GM21367 (cell line): ENCODE data around the gene CRHR1.

ENCODE experiments used
- ATAC-seq: cut with Tn5 transposase; IDR thresholded peaks from one replicate; pipeline ENCODE4 v1.9.1; 2021; ENCODE audit not compliant: unreplicated experiment

Gene CRHR1

GRCh38 chr17:45819632-45820031, 35.5 kb downstream of the CRHR1 start:
- ATAC-seq: no peak

DNA sequence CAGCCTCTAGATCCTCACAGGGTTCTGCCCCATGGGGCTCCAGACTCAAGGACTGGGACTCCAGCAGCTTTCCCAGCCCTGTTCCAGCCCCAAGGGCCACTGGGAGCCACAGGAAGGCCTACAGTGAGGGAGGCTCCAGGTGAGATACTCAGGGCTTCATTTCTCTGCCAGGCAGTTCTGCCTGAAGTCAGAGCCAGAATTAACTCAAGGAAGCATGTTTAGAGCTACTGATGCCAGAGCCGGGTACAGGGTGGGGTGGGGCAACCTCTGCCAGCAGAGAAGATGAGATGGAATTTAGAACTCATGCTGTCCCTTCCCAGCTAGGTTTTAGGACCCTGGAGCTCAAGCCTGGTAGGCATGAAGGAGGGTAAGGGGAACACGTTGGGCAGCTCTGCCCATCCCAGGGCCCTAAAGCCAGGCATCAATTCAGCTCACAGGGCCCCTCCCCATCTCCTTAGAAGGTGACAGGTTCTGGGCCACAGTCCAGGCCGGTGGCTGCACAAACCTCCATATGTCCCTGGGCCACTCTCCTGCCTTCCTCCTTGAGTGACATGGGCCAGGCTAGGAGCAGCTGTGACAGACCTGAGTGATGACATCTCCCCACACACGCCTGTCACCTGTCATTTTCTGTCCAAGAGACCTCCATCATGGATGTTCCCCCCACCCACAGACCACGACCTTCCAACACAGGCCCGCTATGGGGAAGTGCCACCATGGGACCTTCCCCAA, 36.1 kb downstream of the CRHR1 start:
- no peak for ATAC-seq

- no peak for ATAC-seq
Measured at GRCh38 chr17:45821147-45821546, 37.0 kb downstream of the CRHR1 start.

DNA sequence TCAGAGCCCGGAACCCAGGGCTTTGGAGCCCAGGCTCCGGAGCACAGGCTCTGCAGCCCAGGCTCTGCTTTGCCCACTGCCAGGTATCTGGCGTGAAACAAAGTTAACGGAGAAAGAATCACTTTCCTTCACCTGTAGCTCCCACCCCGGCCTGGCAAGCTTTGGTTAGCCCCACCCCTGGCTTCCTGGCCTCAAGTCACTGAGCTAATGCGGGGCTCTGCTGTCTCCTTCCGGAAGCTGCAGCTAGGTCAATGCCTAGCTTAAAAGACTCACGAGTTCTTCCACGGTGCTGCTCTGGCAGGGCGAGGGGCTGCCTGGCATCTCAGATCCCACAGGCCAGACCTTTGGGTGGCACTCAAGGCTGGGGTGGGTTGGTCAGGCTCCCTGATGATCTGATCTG, 39.5 kb downstream of the CRHR1 start:
- ATAC-seq: no peak

GRCh38 chr17:45824475-45824874, 40.4 kb downstream of the CRHR1 start:
- ATAC-seq: no peak

DNA sequence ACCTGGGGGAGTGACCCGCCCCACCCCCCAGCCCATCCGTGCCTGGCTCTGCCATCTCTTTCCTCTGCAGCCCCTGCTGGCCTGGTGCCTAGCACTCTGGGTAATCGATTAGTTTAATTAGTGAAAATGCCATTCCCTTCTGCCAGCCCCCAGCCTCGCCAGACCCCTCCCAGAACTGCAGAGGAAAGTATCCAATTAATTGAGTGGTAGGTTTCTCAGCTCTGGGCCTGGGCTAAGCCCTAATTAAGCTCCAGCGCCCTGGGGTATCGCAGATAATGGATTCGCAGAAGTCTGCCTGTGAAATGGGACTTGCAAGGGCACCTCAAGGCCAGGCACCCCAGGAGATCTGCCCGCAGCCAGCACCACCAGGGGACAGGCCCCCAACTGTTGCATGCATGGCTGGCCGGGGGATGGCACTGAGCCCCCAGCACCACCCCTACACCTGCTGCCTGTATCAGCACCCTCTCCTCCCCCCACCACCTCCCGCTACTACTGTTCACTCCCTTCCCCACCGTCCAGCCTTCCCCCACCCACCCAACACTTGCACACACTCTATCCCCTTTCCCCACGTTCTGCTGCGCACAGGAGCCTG, 40.9 kb downstream of the CRHR1 start:
- no peak for ATAC-seq

GRCh38 chr17:45825792-45826191, 41.7 kb downstream of the CRHR1 start:
- no peak for ATAC-seq

DNA sequence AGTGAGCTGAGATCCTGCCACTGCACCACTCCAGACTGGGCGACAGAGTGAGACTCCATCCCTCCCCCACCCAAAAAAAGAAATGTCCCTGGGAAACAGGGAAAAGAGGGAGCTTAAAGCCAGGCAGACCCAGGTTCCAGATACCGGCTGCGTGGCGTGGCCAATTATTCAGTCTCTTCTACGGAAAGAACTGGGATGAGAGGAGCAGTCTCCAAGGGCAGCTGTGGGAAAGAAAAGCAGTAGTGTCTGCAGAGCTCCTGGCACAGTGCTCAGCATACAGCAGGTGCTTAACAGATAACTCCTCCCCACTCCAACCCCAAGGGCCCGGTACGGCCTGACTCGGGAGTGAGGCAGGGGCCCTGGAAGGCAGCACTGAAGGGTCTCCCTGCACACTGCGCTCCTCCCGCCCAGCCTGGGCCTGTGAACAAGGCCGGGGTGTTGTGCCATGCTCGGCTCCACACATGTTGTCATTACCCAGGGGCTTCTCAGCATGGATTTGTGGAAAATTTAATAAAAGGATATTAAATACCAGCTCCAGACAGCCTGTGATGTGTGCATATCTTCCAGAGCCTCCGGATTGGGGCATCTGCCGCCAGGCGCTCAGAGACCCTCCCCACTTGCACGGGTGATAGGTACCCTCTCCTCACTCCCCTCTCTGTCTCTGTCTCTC, 42.9 kb downstream of the CRHR1 start:
- ATAC-seq: no peak

DNA sequence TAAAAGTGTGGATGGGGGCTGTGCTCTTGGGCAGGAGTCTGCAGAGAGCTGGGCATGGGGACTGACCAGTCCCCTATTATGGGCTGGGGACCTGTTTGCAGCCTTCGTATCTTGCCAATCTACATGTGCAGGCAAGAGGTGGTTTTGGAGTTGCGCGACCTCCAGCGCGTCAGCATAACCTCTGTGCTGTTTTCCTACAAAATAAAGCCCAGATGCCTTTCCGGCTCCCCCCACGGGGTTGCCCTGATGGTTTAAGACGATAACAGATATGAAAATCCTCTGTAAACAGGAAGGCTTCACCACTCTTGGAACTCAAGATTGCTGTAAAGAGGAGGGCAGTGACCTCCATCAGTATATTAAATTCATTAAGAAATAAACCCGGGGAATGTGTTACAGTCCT, 44.1 kb downstream of the CRHR1 start:
- no peak for ATAC-seq

GRCh38 chr17:45828582-45829133, 44.5 kb downstream of the CRHR1 start:
- ATAC-seq: no peak

GRCh38 chr17:45833920-45834319, 49.8 kb downstream of the CRHR1 start:
- ATAC-seq: no peak

GRCh38 chr17:45834471-45835396, 50.6 kb downstream of the CRHR1 start:
- no peak for ATAC-seq

DNA sequence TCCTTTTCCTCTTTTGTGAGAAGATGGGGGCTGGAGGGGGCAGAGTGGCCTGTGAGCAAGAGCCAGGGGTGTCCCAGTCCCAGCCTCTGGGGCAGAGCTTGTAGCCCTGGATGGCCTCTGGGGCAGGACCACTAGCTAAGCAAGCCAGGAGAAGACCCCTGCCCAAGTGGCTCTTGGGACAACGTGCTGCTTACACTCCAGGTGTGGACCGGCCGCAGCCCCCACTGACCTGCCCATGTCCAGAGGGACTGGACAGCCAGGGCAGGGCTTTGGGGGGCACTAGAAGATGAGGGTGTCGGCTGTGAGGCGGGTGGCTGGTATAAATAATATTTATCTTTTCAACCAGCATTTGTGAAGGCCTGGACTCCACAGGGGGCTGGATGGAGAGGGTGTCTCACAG, 51.4 kb downstream of the CRHR1 start:
- no peak for ATAC-seq

DNA sequence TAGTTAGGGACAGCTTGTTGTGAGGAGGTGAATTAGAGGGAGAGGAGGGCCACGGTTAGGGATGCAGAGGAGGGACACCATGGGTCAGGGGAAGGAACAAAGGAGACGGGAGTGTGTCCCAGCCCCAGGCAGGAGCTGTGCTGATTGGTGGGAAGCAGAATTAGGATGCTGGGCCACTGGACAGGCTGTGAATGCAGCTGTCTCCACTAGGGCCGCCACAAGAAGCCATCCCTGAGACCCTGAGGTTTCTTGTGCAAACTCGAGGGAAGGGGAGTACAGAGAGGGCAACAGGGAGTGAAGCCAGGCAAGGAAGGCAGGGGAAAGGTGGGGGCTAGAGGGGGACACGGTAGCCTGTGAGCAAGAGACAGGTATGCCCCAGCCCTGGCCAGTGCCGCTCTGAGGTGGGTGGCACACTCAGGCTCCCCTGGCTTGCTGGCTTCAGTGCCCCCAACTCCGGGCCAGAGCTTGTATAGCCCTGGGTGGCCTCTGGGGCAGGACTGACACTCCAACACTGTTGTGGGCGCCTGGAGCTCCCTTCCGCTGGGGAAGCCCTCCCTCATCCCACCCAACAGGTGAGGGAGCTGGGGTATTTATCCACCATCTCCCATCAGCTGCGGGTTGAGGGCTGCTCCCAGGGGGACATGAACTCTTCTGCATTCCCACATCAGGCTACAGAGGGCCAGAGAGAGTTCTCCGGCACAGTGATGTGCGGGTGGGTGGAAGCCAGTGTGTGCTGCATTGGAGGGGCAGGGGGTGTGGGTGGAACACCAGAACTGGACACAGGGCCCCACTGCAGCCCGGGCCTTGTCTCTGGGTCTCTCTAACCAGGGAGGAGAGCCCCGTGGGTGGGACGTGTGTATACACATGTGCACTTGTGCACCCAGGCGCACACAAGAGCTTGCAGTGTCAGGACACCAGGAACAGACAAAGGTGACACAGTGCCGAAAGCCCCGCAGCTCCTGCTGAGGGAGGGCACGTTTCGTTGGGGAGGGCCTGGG, 52.2 kb downstream of the CRHR1 start:
- ATAC-seq: no peak

DNA sequence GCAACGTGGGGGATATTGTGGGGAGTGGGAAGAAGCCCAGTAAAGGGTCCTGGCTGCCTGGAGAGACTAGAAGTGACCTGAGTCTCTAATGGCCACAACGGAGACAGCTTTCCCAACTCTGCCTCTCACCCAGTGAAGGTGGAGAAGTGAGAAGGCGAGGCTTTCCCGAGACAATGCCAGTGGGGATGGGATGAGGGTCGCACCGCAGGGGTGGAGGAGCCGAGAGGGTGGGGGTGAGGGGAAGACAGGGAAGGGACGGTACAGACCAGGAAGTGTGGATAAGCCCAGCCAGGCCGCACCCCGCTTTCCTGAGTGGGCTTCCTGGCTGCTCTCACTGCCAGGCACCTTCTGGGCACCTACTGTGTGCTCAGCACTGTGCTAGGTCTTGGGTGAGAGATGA, 53.1 kb downstream of the CRHR1 start:
- no peak for ATAC-seq

DNA sequence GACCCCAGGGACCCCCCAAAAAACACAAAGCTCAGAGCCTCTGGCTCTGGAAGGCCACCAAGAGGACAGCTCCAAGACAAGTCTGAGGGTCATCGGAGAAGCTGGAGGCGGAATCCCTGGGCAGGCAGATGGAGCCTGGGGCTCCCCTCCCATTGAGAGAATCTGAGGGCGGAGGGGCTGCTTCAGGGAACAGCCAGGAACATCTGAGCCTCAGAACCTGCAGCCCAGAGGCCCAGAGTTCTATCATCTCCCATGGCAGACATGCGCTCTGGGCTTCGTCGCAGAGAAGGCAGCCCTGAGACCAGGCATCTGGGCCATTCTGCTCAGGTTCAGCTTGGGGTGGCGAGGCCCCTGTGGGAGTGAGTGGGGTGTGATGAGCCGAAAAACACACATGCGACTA, 53.5 kb downstream of the CRHR1 start:
- no peak for ATAC-seq

DNA sequence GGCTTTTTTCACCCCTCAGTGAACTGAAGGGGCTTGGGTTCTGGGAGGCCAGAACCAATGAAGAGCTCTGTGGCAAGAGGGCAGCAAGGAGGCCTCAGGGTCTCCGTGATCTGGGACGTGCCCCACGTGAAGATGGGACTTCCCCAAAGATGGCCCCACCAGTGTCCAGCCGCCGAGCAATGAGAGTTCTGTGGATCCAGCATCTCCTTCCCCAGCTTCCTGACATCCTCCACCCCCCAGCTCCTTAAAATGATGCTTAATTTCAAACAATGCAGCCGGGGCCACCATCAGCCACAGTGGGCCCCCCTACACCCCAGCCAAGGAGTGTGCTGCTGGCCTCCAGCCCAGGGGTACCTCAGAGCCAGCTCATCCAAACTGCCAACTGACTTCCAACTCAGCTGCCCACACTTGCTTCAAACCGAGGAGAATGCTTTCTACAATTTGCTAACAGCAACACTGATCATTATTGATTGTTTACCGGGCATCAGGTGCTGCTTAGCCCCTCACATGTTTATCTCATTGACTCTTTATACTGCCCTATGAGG, 54.7 kb downstream of the CRHR1 start:
- ATAC-seq: no peak

DNA sequence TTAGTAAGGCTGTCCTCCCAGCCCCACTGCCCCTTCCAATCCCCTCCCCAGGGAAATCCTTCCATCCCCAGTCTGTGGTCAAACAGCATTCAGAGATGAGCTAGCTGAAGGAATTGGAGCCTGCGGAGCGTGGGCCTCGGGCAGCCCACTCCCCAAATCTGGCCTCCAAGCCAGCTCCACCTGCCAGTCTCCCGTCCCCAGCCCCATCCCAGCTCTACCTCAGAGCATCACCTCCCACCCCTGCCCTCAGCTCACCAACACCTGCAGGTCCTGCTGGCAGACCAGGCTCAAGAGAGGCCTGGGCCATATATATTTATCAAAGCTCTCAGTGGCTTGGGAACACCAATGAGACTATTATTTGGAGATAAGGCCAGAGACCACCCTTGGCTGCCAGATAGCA, 55.3 kb downstream of the CRHR1 start:
- ATAC-seq: no peak

GRCh38 chr17:45841186-45841585, 57.1 kb downstream of the CRHR1 start:
- ATAC-seq: no peak
